ENCODE results near the gene MYL1. TPM values are rescaled to one million over a fixed set of nuclear protein-coding genes. Genes with fewer than 3 reads are reported as not detected.

The MYL1 gene
- total and polyA plus RNA-seq, 2 of the 8 experiments (the other 6 are each of a cell fraction or from before 2014, with no cell fraction given), result not detected

DNA sequence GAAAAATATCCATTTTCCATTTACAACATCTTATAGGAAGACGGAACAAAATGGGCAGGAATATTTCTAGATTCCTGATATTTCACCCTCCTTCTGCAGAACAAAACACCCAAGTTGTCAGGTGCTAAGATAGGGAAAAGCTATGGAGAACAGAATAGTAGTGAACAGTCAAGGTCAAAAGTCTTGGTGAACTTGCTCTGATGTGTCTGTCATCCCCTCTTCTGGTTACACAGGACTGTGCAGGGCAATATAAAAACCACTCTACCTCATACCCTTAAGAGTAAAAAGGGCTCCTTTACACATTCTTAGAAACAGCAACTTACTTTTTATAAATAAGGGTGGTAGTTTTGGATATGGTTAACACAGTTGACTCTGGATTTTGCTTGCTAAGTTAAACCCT, 4.4 kb downstream of the MYL1 start:
- Histone ChIP-seq H3K4me3 (ENCODE audit: extremely low read depth in 1 of 4, insufficient read depth in 2 of 4, low read depth in 3 of 4, low read length in 4 of 4) (no peak overlapping the region), H2BK120ac (replicated peaks; ENCODE audit: low read depth, low read length) (no peak overlapping the region), H3K4me2 (ENCODE audit: insufficient read depth in 1 of 2, low read depth in 2 of 2, low read length in 2 of 2) (no peak overlapping the region), H3K9me3 (ENCODE audit: insufficient read depth in 2 of 2, low read depth in 1 of 2, low read length in 1 of 2) (no peaks in the 10 kb centered on the region), H4K5ac (ENCODE audit: insufficient read length, low read depth, low read length) (no peak overlapping the region), H2BK12ac (ENCODE audit: low read depth, low read length) (no peak overlapping the region), H3K79me2 (ENCODE audit: control insufficient read depth in 1 of 2, insufficient read depth in 2 of 2, low read length in 2 of 2) (no peaks in the 10 kb centered on the region), H3K4me1 (replicated peaks in 1 of 4; ENCODE audit: control insufficient read depth in 3 of 4, insufficient read depth in 4 of 4, low read length in 3 of 4) (no peaks in the 10 kb centered on the region), H3K79me1 (ENCODE audit: low read depth, low read length) (no peaks in the 10 kb centered on the region), H3K27me3 (replicated peaks in 1 of 4; ENCODE audit: control insufficient read depth in 3 of 4, extremely low read depth in 1 of 4, insufficient read depth in 3 of 4, low read length in 3 of 4) (no peaks in the 10 kb centered on the region), H3K18ac (ENCODE audit: extremely low read depth, low read length) (no peak overlapping the region), H3K23ac (ENCODE audit: insufficient read length) (no peak overlapping the region), H3K9ac (replicated peaks in 1 of 4; ENCODE audit: extremely low read depth in 1 of 4, low read depth in 3 of 4, low read length in 3 of 4) (no peak overlapping the region), H4K20me1 (replicated peaks in 1 of 2; ENCODE audit: control insufficient read depth in 1 of 2, insufficient read depth in 2 of 2, low read length in 2 of 2) (no peaks in the 10 kb centered on the region), H3K4ac (replicated peaks; ENCODE audit: insufficient read length, low read depth, low read length) (no peak overlapping the region), H3K23me2 (ENCODE audit: low read depth, low read length) (no peaks in the 10 kb centered on the region), H2BK20ac (ENCODE audit: low read length) (no peak overlapping the region), H4K8ac (ENCODE audit: extremely low read depth, insufficient read depth, low read length) (no peak overlapping the region), H3K14ac (ENCODE audit: insufficient read length) (no peak overlapping the region), H2BK5ac (ENCODE audit: low read depth, low read length) (no peak overlapping the region), H3K56ac (replicated peaks; ENCODE audit: insufficient read length, low read depth, low read length) (no peak overlapping the region), H2AFZ (ENCODE audit: low read length) (no peak overlapping the region), H4K91ac (replicated peaks; ENCODE audit: insufficient read length, low read length) (no peak overlapping the region), H3K27ac (ENCODE audit: low read depth, low read length) (no peak overlapping the region), H2BK15ac (ENCODE audit: low read length) (no peak overlapping the region), H3K36me3 (ENCODE audit: control insufficient read depth in 2 of 4, insufficient read depth in 4 of 4, low read length in 3 of 4) (no peaks in the 10 kb centered on the region), H2AK5ac (ENCODE audit: low read depth, low read length) (no peak overlapping the region)
- FAIRE-seq, result no peak
- 62% methylated on average over 1 of the region's 1 CpG; no CpG with 5 or more reads in 1 of the 2 experiments for WGBS, 2 experiments (ENCODE audit: extremely low coverage in 1 of 2, insufficient coverage in 1 of 2, insufficient read length in 1 of 2, insufficient replicate concordance in 2 of 2, low coverage in 1 of 2, low lambda C conversion rate in 2 of 2, missing lambda C conversion rate in 1 of 2)
- ChIA-PET POLR2A (ENCODE audit: partially characterized antibody) (no interaction called here), CTCF (ENCODE audit: partially characterized antibody) (no interaction called here)
- DNase-seq (ENCODE audit: low read depth in 1 of 2, low spot score in 2 of 2), result no peak
- TF ChIP-seq SAP30 (IDR thresholded peaks at IDR 0.05; ENCODE audit: insufficient read depth, insufficient replicate concordance, low read length), result no peak
- no peak for TF ChIP-seq YY1 (IDR thresholded peaks at IDR 0.05; ENCODE audit: low read depth, low read length)
- TF ChIP-seq KDM5A (IDR thresholded peaks at IDR 0.05; ENCODE audit: low read length), result no peak
- no peak for TF ChIP-seq RXRA (IDR thresholded peaks at IDR 0.05; ENCODE audit: insufficient read depth, low read depth, low read length)
- no peak for TF ChIP-seq RNF2 (IDR thresholded peaks at IDR 0.05; ENCODE audit: borderline replicate concordance, low read depth, low read length, missing control alignments, poor library complexity, severe bottlenecking)
- no peak for TF ChIP-seq EP300 (IDR thresholded peaks at IDR 0.05; ENCODE audit: borderline replicate concordance in 1 of 2, low read depth in 2 of 2, low read length in 2 of 2)
- TF ChIP-seq NANOG (IDR thresholded peaks at IDR 0.05; ENCODE audit: insufficient read depth, low read depth, low read length, poor library complexity, severe bottlenecking), result no peak
- no peak for TF ChIP-seq SRF (IDR thresholded peaks at IDR 0.05; ENCODE audit: low read depth, low read length)
- TF ChIP-seq POLR2AphosphoS5 (IDR thresholded peaks at IDR 0.05; ENCODE audit: low read depth, low read length), result no peak
- TF ChIP-seq POLR2A (IDR thresholded peaks at IDR 0.05; ENCODE audit: control extremely low read depth in 1 of 2, low read depth in 2 of 2, low read length in 2 of 2), result no peak
- no peak for TF ChIP-seq RBBP5 (IDR thresholded peaks at IDR 0.05; ENCODE audit: borderline replicate concordance, low read depth, low read length)
- TF ChIP-seq CHD2 (IDR thresholded peaks at IDR 0.05; ENCODE audit: low read length), result no peak
- no peak for TF ChIP-seq TCF12 (IDR thresholded peaks at IDR 0.05; ENCODE audit: low read depth, low read length)
- no peak for TF ChIP-seq CEBPB (IDR thresholded peaks at IDR 0.05; ENCODE audit: low read depth, low read length)
- TF ChIP-seq CTBP2 (IDR thresholded peaks at IDR 0.05; ENCODE audit: borderline replicate concordance, insufficient read depth, insufficient read length, low read length), result no peak

Measured in H1 (cell line).